ENCODE results near the gene HIRIP3.

Gene HIRIP3

GRCh38 chr16:29993191-29993902 is 2.1 kb downstream of the HIRIP3 start:
- H3K27me3 ChIP-seq (ENCODE audit: control insufficient read depth, insufficient read depth, low read length) = no peaks in the 10 kb centered on the region
- H3K4me1 ChIP-seq (ENCODE audit: control insufficient read depth, insufficient read depth, low read length) = peaks cover 3% of the 10 kb centered on the region
- no peaks in the 10 kb centered on the region for H3K9me3 ChIP-seq (ENCODE audit: control insufficient read depth, insufficient read depth, low read length)
- no peak overlapping the region for H3K4me3 ChIP-seq (ENCODE audit: low read depth, low read length)
- no peak overlapping the region for H3K9ac ChIP-seq (ENCODE audit: low read depth, low read length)
- H3K36me3 ChIP-seq (ENCODE audit: control insufficient read depth, insufficient read depth, low read length) = peaks cover 25% of the 10 kb centered on the region

GRCh38 chr16:29992344-29992967 is 3.0 kb downstream of the HIRIP3 start:
- Histone ChIP-seq H3K9me3 (ENCODE audit: control insufficient read depth, insufficient read depth, low read length) (no peaks in the 10 kb centered on the region), H3K27me3 (ENCODE audit: control insufficient read depth, insufficient read depth, low read length) (no peaks in the 10 kb centered on the region), H3K4me3 (ENCODE audit: low read depth, low read length) (no peak overlapping the region), H3K9ac (ENCODE audit: low read depth, low read length) (no peak overlapping the region), H3K4me1 (ENCODE audit: control insufficient read depth, insufficient read depth, low read length) (peaks cover 3% of the 10 kb centered on the region), H3K36me3 (ENCODE audit: control insufficient read depth, insufficient read depth, low read length) (peaks cover 33% of the 10 kb centered on the region)

GRCh38 chr16:29991571-29991904 is 3.9 kb downstream of the HIRIP3 start:
- Histone ChIP-seq H3K4me3 (ENCODE audit: low read depth, low read length) (no peak overlapping the region), H3K9ac (ENCODE audit: low read depth, low read length) (no peak overlapping the region), H3K36me3 (ENCODE audit: control insufficient read depth, insufficient read depth, low read length) (peaks cover 37% of the 10 kb centered on the region), H3K4me1 (ENCODE audit: control insufficient read depth, insufficient read depth, low read length) (peaks cover 3% of the 10 kb centered on the region), H3K27me3 (ENCODE audit: control insufficient read depth, insufficient read depth, low read length) (no peaks in the 10 kb centered on the region), H3K9me3 (ENCODE audit: control insufficient read depth, insufficient read depth, low read length) (no peaks in the 10 kb centered on the region)

- Histone ChIP-seq H3K9me3 (ENCODE audit: control insufficient read depth, insufficient read depth, low read length) (no peaks in the 10 kb centered on the region), H3K4me1 (ENCODE audit: control insufficient read depth, insufficient read depth, low read length) (peaks cover 3% of the 10 kb centered on the region), H3K27me3 (ENCODE audit: control insufficient read depth, insufficient read depth, low read length) (no peaks in the 10 kb centered on the region), H3K36me3 (ENCODE audit: control insufficient read depth, insufficient read depth, low read length) (peaks cover 42% of the 10 kb centered on the region), H3K4me3 (ENCODE audit: low read depth, low read length) (no peak overlapping the region), H3K9ac (ENCODE audit: low read depth, low read length) (no peak overlapping the region)
Measured at GRCh38 chr16:29990883-29991570, 4.4 kb downstream of the HIRIP3 start.

GRCh38 chr16:29990034-29990433 is 5.4 kb downstream of the HIRIP3 start:
- no peaks in the 10 kb centered on the region for H3K9me3 ChIP-seq (ENCODE audit: control insufficient read depth, insufficient read depth, low read length)
- no peak overlapping the region for H3K9ac ChIP-seq (ENCODE audit: low read depth, low read length)
- H3K4me3 ChIP-seq (ENCODE audit: low read depth, low read length) = no peak overlapping the region
- peaks cover 51% of the 10 kb centered on the region for H3K36me3 ChIP-seq (ENCODE audit: control insufficient read depth, insufficient read depth, low read length)
- H3K27me3 ChIP-seq (ENCODE audit: control insufficient read depth, insufficient read depth, low read length) = no peaks in the 10 kb centered on the region
- peaks cover 3% of the 10 kb centered on the region for H3K4me1 ChIP-seq (ENCODE audit: control insufficient read depth, insufficient read depth, low read length)

GRCh38 chr16:29989111-29989858 is 6.1 kb downstream of the HIRIP3 start:
- Histone ChIP-seq H3K27me3 (ENCODE audit: control insufficient read depth, insufficient read depth, low read length) (no peaks in the 10 kb centered on the region), H3K36me3 (ENCODE audit: control insufficient read depth, insufficient read depth, low read length) (peaks cover 58% of the 10 kb centered on the region), H3K9me3 (ENCODE audit: control insufficient read depth, insufficient read depth, low read length) (no peaks in the 10 kb centered on the region), H3K4me3 (ENCODE audit: low read depth, low read length) (no peak overlapping the region), H3K4me1 (ENCODE audit: control insufficient read depth, insufficient read depth, low read length) (no peaks in the 10 kb centered on the region), H3K9ac (ENCODE audit: low read depth, low read length) (no peak overlapping the region)

- Histone ChIP-seq H3K36me3 (ENCODE audit: control insufficient read depth, insufficient read depth, low read length) (peaks cover 64% of the 10 kb centered on the region), H3K9me3 (ENCODE audit: control insufficient read depth, insufficient read depth, low read length) (no peaks in the 10 kb centered on the region), H3K4me3 (ENCODE audit: low read depth, low read length) (no peak overlapping the region)
Measured at GRCh38 chr16:29988346-29989075, 6.9 kb downstream of the HIRIP3 start.

GRCh38 chr16:29987371-29988085 is 7.9 kb downstream of the HIRIP3 start:
- Histone ChIP-seq H3K27me3 (ENCODE audit: control insufficient read depth, insufficient read depth, low read length) (no peaks in the 10 kb centered on the region), H3K9ac (ENCODE audit: low read depth, low read length) (no peak overlapping the region), H3K4me1 (ENCODE audit: control insufficient read depth, insufficient read depth, low read length) (no peaks in the 10 kb centered on the region), H3K9me3 (ENCODE audit: control insufficient read depth, insufficient read depth, low read length) (no peaks in the 10 kb centered on the region), H3K4me3 (ENCODE audit: low read depth, low read length) (no peak overlapping the region), H3K36me3 (ENCODE audit: control insufficient read depth, insufficient read depth, low read length) (peaks cover 65% of the 10 kb centered on the region)

More at GRCh38 chr16:29988346-29989075, 6.9 kb downstream of the HIRIP3 start:
- no peaks in the 10 kb centered on the region for H3K27me3 ChIP-seq (ENCODE audit: control insufficient read depth, insufficient read depth, low read length)
- H3K4me1 ChIP-seq (ENCODE audit: control insufficient read depth, insufficient read depth, low read length) = no peaks in the 10 kb centered on the region
- no peak overlapping the region for H3K9ac ChIP-seq (ENCODE audit: low read depth, low read length)

GRCh38 chr16:29986931-29987330 is 8.5 kb downstream of the HIRIP3 start:
- H3K9me3 ChIP-seq (ENCODE audit: control insufficient read depth, insufficient read depth, low read length) = no peaks in the 10 kb centered on the region
- no peak overlapping the region for H3K9ac ChIP-seq (ENCODE audit: low read depth, low read length)
- no peak overlapping the region for H3K4me3 ChIP-seq (ENCODE audit: low read depth, low read length)
- H3K36me3 ChIP-seq (ENCODE audit: control insufficient read depth, insufficient read depth, low read length) = peaks cover 66% of the 10 kb centered on the region
- H3K4me1 ChIP-seq (ENCODE audit: control insufficient read depth, insufficient read depth, low read length) = no peaks in the 10 kb centered on the region
- H3K27me3 ChIP-seq (ENCODE audit: control insufficient read depth, insufficient read depth, low read length) = no peaks in the 10 kb centered on the region

- H3K36me3 ChIP-seq (ENCODE audit: control insufficient read depth, insufficient read depth, low read length) = peaks cover 66% of the 10 kb centered on the region
- no peak overlapping the region for H3K9ac ChIP-seq (ENCODE audit: low read depth, low read length)
- no peak overlapping the region for H3K4me3 ChIP-seq (ENCODE audit: low read depth, low read length)
- no peaks in the 10 kb centered on the region for H3K9me3 ChIP-seq (ENCODE audit: control insufficient read depth, insufficient read depth, low read length)
- no peaks in the 10 kb centered on the region for H3K27me3 ChIP-seq (ENCODE audit: control insufficient read depth, insufficient read depth, low read length)
- H3K4me1 ChIP-seq (ENCODE audit: control insufficient read depth, insufficient read depth, low read length) = no peaks in the 10 kb centered on the region
Measured at GRCh38 chr16:29986231-29986630, 9.2 kb downstream of the HIRIP3 start.
